ENCODE measurements around the gene SOD3. TPM values are rescaled to one million over a fixed set of nuclear protein-coding genes. Genes with fewer than 3 reads are reported as not detected.

The SOD3 gene
- total RNA-seq, 2 donors from 2014 or later: not detected

DNA sequence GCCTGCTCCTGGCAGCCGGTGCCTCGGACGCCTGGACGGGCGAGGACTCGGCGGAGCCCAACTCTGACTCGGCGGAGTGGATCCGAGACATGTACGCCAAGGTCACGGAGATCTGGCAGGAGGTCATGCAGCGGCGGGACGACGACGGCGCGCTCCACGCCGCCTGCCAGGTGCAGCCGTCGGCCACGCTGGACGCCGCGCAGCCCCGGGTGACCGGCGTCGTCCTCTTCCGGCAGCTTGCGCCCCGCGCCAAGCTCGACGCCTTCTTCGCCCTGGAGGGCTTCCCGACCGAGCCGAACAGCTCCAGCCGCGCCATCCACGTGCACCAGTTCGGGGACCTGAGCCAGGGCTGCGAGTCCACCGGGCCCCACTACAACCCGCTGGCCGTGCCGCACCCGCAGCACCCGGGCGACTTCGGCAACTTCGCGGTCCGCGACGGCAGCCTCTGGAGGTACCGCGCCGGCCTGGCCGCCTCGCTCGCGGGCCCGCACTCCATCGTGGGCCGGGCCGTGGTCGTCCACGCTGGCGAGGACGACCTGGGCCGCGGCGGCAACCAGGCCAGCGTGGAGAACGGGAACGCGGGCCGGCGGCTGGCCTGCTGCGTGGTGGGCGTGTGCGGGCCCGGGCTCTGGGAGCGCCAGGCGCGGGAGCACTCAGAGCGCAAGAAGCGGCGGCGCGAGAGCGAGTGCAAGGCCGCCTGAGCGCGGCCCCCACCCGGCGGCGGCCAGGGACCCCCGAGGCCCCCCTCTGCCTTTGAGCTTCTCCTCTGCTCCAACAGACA lies 4.4 kb downstream of the SOD3 start:
- H3K4me3 Mint-ChIP-seq: no peak overlapping the region
- ATAC-seq: no peak
- no peak overlapping the region for H3K27ac Mint-ChIP-seq
- H3K4me1 Mint-ChIP-seq: no peaks in the 10 kb centered on the region
- H3K36me3 Mint-ChIP-seq (ENCODE audit: low read depth): no peaks in the 10 kb centered on the region
- H3K27me3 Mint-ChIP-seq: peaks cover 48% of the 10 kb centered on the region
- no peak for DNase-seq
- no peaks in the 10 kb centered on the region for H3K9me3 ChIP-seq (ENCODE audit: control insufficient read depth, low read length, poor library complexity, severe bottlenecking)

- no peak for DNase-seq
- peaks cover 42% of the 10 kb centered on the region for H3K27me3 Mint-ChIP-seq
- H3K27ac Mint-ChIP-seq: no peak overlapping the region
- H3K4me3 Mint-ChIP-seq: no peak overlapping the region
- no peaks in the 10 kb centered on the region for H3K4me1 Mint-ChIP-seq
- no peak for ATAC-seq
- H3K9me3 ChIP-seq (ENCODE audit: control insufficient read depth, low read length, poor library complexity, severe bottlenecking): no peaks in the 10 kb centered on the region
- H3K36me3 Mint-ChIP-seq (ENCODE audit: low read depth): no peaks in the 10 kb centered on the region
These were observed 5.0 kb downstream of the SOD3 start for GRCh38 chr4:24800325-24800895.

DNA sequence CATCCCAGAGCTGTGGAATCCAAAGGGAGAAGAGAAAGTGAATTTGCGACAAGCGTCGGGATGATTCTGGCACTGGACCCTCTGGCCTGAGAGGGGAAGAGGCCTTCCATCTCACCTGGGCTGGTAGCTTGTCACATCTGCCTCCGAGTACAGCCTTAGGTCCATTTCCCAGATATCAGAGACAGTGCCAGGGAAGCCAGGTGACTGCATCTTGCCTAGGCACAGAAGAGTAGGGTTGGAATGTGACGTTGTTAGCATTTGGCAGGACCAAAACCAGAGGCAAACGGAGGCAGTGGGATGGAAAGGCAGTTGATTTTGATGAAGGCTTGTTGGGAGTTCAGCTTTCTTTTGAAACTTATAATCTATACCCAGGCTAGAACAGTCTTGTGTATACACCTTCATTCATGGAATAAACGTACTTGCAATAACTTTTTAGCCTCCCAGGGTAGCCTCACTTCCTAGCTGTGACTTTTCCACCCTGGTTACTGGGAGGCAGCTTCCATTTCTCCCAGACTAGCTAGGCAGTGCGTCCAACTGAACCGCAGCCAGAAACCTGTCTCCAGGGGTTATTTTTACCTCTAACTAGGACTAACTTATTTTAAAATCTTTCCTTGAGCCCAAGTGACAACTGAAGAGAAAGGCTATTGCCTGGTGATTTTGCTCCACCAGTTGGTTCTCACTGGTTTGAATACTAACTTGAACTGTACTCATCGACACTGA lies 5.9 kb downstream of the SOD3 start:
- no peaks in the 10 kb centered on the region for H3K4me1 Mint-ChIP-seq
- ATAC-seq: no peak
- H3K9me3 ChIP-seq (ENCODE audit: control insufficient read depth, low read length, poor library complexity, severe bottlenecking): no peaks in the 10 kb centered on the region
- no peak overlapping the region for H3K27ac Mint-ChIP-seq
- DNase-seq: no peak
- H3K36me3 Mint-ChIP-seq (ENCODE audit: low read depth): no peaks in the 10 kb centered on the region
- no peak overlapping the region for H3K4me3 Mint-ChIP-seq
- peaks cover 42% of the 10 kb centered on the region for H3K27me3 Mint-ChIP-seq

GRCh38 chr4:24802648-24803047 lies 7.3 kb downstream of the SOD3 start:
- no peak for ATAC-seq
- Mint-ChIP-seq H3K27me3 (peaks cover 42% of the 10 kb centered on the region), H3K4me1 (no peaks in the 10 kb centered on the region), H3K27ac (no peak overlapping the region), H3K36me3 (ENCODE audit: low read depth) (no peaks in the 10 kb centered on the region), H3K4me3 (no peak overlapping the region)
- no peaks in the 10 kb centered on the region for H3K9me3 ChIP-seq (ENCODE audit: control insufficient read depth, low read length, poor library complexity, severe bottlenecking)
- no peak for DNase-seq

GRCh38 chr4:24805067-24805466 lies 9.7 kb downstream of the SOD3 start:
- Mint-ChIP-seq H3K4me3 (no peak overlapping the region), H3K27ac (no peak overlapping the region)
- DNase-seq: no peak

DNA sequence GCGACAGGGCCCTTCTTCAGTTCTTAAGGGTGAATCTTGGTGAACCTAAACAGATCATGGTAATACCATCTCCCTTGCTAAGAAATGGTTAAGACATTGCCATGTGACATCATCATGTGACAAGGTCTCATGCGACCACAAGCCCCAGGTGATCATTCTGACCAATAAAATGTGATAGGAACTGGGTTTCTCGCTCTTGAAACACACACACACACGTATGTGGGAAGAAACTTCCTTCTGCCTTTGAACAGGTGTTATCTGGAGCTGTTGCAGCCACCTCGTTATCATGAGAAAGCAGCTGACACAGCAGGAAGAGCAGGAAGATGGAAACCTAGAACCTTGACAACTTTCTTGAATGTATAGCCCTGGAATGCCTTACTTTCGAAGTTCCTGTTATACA lies 10.2 kb downstream of the SOD3 start:
- ATAC-seq (no peak), DNase-seq (no peak)
- no peak overlapping the region for H3K27ac Mint-ChIP-seq
- H3K36me3 Mint-ChIP-seq (ENCODE audit: low read depth): no peaks in the 10 kb centered on the region
- no peak overlapping the region for H3K4me3 Mint-ChIP-seq
- H3K27me3 Mint-ChIP-seq: peaks cover 28% of the 10 kb centered on the region
- H3K9me3 ChIP-seq (ENCODE audit: control insufficient read depth, low read length, poor library complexity, severe bottlenecking): no peaks in the 10 kb centered on the region
- no peaks in the 10 kb centered on the region for H3K4me1 Mint-ChIP-seq

More at GRCh38 chr4:24805067-24805466, 9.7 kb downstream of the SOD3 start:
- ATAC-seq: no peak
- no peaks in the 10 kb centered on the region for H3K4me1 Mint-ChIP-seq
- peaks cover 28% of the 10 kb centered on the region for H3K27me3 Mint-ChIP-seq
- no peaks in the 10 kb centered on the region for H3K36me3 Mint-ChIP-seq (ENCODE audit: low read depth)
- no peaks in the 10 kb centered on the region for H3K9me3 ChIP-seq (ENCODE audit: control insufficient read depth, low read length, poor library complexity, severe bottlenecking)

DNA sequence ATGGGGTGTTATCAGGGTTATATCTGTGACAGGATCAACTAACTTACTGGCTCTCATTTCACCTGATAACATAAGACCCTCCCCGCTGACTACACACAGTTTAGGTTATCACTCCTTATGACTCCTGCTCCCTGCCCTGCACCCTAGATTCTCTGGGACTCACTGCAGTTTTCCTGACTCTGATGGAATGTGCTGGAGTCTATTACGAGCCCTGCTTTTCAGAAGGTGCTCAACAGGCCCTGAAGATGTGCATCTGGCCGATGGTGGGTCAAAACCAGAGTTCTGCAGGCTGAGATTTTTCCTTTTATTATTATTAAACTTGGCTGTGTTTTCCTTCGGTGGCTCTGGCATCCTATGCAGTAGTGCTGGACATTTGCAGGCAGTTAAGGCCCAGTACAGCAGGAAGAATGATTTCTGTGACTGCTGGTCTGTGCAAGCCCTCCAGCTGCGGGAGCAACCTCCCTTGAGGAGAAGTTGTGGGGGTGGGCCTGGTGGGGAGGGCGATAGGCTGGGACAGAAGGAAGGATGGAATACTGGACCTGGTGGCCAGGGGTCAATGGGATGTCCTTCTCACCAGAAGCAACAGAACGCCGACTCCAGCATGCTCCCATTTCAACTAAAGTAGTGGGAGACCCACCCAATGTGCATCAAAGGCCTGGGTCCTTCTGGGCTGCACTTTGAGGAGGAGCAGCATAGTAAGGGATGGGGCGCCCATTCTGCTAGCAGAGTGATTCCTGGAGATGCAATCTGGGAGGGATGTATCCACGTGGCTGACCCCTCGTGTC lies 11.0 kb downstream of the SOD3 start:
- no peak for DNase-seq
- ATAC-seq: no peak
- Mint-ChIP-seq H3K4me3 (peak overlapping the region; percentile 45), H3K27me3 (peaks cover 20% of the 10 kb centered on the region), H3K4me1 (no peaks in the 10 kb centered on the region), H3K36me3 (ENCODE audit: low read depth) (no peaks in the 10 kb centered on the region), H3K27ac (no peak overlapping the region)
- no peaks in the 10 kb centered on the region for H3K9me3 ChIP-seq (ENCODE audit: control insufficient read depth, low read length, poor library complexity, severe bottlenecking)

DNA sequence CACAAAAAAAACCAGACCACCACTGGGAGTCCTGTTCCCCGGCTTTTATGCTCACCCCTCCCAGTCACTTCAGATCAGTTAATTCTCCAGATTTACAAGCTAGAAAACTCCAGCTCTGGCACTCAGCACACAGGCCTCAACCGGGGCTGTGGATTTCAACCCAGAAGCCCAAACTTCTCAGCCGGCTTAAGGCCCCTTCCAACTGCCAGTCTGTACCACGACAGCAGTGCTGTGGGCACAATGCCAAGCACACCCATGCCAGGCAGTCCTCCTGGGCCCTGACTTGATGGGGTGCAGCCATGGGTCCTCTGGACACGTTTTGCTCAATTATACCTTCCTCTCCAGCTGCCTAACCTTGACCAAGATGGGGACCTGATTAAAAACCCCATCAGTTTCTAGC lies 12.2 kb downstream of the SOD3 start:
- Mint-ChIP-seq H3K4me3 (no peak overlapping the region), H3K36me3 (ENCODE audit: low read depth) (no peaks in the 10 kb centered on the region), H3K27me3 (peaks cover 8% of the 10 kb centered on the region), H3K27ac (no peak overlapping the region), H3K4me1 (no peaks in the 10 kb centered on the region)
- ATAC-seq: no peak
- DNase-seq: no peak
- H3K9me3 ChIP-seq (ENCODE audit: control insufficient read depth, low read length, poor library complexity, severe bottlenecking): no peaks in the 10 kb centered on the region

GRCh38 chr4:24808261-24808660 lies 12.9 kb downstream of the SOD3 start:
- no peak overlapping the region for H3K4me3 Mint-ChIP-seq
- DNase-seq (no peak), ATAC-seq (no peak)
- no peaks in the 10 kb centered on the region for H3K9me3 ChIP-seq (ENCODE audit: control insufficient read depth, low read length, poor library complexity, severe bottlenecking)
- H3K4me1 Mint-ChIP-seq: no peaks in the 10 kb centered on the region
- no peak overlapping the region for H3K27ac Mint-ChIP-seq
- H3K36me3 Mint-ChIP-seq (ENCODE audit: low read depth): no peaks in the 10 kb centered on the region
- peaks cover 2% of the 10 kb centered on the region for H3K27me3 Mint-ChIP-seq

DNA sequence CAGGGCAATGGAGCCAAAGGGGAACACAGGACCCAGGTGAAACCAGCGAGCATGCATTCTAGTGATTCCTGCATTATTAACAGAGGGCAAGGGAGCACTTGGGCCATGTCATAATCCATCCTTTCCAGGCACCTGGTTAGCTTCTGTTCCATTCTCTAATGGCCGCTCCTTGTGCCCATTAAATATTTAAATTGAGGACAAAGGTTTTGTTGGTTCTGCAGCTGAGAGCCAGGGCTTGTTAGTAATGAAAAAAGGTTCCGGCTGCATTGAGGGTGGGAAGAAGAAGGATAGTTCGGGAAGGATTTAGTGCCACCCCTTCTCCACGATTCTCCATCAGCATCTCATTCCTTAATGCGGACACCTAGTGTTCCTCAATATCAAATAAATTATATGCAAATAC lies 13.6 kb downstream of the SOD3 start:
- ATAC-seq (no peak), DNase-seq (no peak)
- Mint-ChIP-seq H3K4me3 (no peak overlapping the region), H3K36me3 (ENCODE audit: low read depth) (no peaks in the 10 kb centered on the region), H3K4me1 (no peaks in the 10 kb centered on the region), H3K27me3 (no peaks in the 10 kb centered on the region), H3K27ac (no peak overlapping the region)
- H3K9me3 ChIP-seq (ENCODE audit: control insufficient read depth, low read length, poor library complexity, severe bottlenecking): no peaks in the 10 kb centered on the region

DNA sequence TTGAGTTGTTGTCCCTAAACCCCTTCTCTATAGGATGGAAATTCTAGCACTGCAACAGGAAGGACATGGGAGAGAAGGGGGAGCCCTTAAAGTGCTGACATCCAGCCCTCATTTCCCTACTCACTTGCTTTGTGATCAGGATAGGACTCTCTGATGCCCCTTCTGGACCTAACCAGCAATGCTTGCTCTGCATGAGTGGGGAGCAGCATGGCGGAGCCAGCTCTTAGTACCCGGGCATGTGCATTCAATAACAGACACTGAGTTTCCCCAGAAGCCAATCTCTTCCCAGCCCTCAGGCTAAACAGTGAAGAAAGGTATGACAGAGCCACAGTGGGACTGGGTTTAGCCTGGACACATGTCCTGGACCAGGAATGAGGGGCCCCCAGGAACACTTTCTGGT lies 14.0 kb downstream of the SOD3 start:
- no peaks in the 10 kb centered on the region for H3K36me3 Mint-ChIP-seq (ENCODE audit: low read depth)
- H3K27me3 Mint-ChIP-seq: no peaks in the 10 kb centered on the region
- no peak overlapping the region for H3K27ac Mint-ChIP-seq
- H3K4me1 Mint-ChIP-seq: no peaks in the 10 kb centered on the region
- no peaks in the 10 kb centered on the region for H3K9me3 ChIP-seq (ENCODE audit: control insufficient read depth, low read length, poor library complexity, severe bottlenecking)
- DNase-seq (no peak), ATAC-seq (no peak)
- H3K4me3 Mint-ChIP-seq: no peak overlapping the region

- H3K36me3 Mint-ChIP-seq (ENCODE audit: low read depth): no peaks in the 10 kb centered on the region
- no peaks in the 10 kb centered on the region for H3K27me3 Mint-ChIP-seq
- H3K27ac Mint-ChIP-seq: no peak overlapping the region
- DNase-seq (no peak), ATAC-seq (no peak)
- H3K4me3 Mint-ChIP-seq: no peak overlapping the region
- no peaks in the 10 kb centered on the region for H3K4me1 Mint-ChIP-seq
- no peaks in the 10 kb centered on the region for H3K9me3 ChIP-seq (ENCODE audit: control insufficient read depth, low read length, poor library complexity, severe bottlenecking)
These were observed 14.5 kb downstream of the SOD3 start for GRCh38 chr4:24809815-24810405.
